ENCODE results near the gene BACH2.

Gene BACH2

DNA sequence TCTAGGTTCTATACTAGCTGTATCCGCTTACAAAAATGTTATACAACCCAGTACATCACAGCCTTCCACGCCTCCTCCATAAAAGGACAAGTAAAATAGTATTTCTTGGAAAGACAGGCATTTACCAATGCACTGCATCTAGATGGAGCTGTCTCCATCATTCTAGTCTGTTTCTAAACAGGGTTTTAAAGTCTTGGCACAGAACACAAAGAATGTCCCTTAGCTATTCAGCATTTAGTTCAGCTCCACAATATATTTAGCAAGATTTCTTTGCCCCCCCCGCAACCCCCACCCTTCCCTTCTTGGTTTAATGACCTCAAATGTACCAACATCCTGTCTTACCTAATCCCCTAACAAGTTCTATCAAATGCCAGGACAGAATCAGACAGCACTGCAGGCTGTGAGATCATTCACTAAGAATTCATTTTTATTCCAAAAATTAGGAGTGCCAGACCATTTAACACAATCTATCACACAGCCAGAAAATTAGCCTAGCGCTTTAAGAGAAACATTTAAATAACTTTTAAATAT, 198.6 kb downstream of the BACH2 start:
- peak; percentile 15 for DNase-seq (ENCODE audit: low read depth, low spot score)

GRCh38 chr6:90097356-90097755, 199.3 kb downstream of the BACH2 start:
- no peak for DNase-seq (ENCODE audit: low read depth, low spot score)

DNA sequence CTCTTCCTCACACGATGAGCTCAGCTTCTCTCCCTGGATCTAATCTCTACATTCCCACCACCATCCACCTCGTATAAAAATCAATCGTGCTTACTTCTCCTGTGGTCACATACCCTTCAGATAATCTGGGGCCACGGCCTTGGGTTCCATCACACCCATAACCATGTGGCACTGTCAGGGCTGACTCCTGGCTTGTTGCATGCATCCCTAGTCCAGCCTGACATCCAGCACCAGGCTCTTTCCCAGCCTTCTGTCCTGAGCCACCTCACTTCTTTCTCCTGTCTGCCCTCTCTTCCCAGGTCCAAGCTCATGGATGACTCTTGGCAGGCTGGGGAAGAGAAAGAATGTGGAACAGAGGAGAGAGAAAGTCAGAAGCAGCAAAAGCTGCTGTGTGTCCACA, 199.8 kb downstream of the BACH2 start:
- no peak for DNase-seq (ENCODE audit: low read depth, low spot score)

DNA sequence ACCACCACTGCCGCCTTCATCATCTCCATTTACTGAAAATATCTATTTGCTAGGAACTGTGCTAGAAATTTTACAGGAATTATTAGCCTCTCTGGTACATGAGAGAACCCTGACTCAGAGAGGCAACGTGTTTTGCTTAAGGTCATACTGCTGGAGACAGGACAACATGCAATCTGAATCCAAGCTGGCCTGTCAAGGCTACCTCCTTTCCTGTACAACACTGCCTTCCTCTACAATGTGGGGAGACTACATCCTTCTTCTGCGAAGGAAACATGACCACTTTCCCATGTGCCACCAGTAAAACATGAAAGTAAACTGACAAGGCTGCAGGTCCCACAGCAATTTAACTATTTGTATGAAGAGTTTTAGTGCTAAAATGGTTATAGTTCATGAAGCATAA, 200.9 kb downstream of the BACH2 start:
- DNase-seq (ENCODE audit: low read depth, low spot score) = no peak

GRCh38 chr6:90095145-90095544, 201.5 kb downstream of the BACH2 start:
- no peak for DNase-seq (ENCODE audit: low read depth, low spot score)

- no peak for DNase-seq (ENCODE audit: low read depth, low spot score)
These were observed 203.0 kb downstream of the BACH2 start for GRCh38 chr6:90093558-90094073.

DNA sequence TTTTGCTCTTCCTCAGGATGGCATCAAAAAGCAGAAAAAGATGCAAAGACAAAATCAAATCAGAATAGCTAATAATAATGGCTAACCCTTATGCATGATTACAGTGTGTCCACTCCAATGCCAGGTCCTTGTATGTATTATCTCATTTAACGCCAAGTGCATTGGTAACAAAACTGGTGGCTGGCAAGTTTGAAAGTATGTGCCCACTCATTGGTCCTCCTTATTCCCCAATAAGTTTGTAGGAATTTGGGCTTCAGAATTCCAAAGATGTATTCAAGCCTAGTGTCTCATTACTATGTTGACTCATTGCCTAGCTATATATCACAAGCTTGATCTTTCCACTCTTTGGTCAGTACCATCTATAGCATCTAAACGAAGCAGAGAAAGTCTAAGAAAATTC, 205.8 kb downstream of the BACH2 start:
- no peak for DNase-seq (ENCODE audit: low read depth, low spot score)

DNA sequence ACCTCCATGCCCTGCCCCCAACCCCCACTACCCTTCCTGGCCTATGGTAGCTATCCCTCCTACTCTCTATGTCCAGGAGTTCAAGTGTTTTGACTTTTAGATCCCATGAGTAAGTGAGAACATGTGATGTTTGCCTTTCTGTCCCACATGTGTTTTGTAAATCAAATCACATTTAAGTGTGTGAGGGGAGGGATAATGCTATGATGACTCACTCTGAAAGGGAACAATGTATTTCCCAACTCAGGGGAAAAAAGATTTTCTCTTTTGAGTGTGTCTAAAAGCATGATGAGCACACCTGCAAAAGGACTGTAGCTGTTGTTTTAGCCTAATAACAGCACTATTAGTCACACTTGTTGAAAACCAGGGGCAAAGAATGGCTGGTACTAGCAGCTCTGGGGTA, 208.6 kb downstream of the BACH2 start:
- DNase-seq (ENCODE audit: low read depth, low spot score) = no peak

DNA sequence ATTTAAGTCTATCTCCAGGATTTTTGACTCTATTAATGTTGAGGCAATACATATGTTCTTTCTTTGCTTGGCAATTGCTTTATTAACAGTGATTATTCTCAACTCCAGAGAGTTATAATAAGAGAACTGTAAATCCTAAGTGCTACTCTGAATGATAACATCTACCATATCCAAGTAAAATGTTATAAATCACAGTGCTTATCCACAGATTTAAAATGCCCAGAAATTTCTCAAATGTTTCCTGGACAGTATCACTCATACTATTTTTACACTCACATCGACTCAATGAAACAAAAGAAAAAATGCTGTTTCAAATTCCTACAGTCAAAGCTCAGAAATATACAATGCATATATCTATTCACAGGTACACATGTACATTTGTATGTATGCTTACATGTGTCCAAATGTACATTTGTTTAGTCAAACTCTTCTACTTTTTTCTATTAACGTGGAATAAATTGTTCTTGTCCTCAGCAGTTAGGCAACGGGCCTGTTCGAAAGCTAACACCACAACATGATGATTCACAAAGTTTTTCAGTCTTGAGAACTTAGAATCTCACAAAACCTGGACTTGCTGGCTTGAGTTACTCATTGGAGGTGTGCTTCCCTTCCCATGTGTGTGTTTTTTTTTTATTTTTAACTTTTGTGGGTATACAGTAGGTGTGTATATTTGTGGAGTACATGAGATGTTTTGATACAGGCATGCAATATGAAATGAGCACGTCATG, 209.4 kb downstream of the BACH2 start:
- DNase-seq (ENCODE audit: low read depth, low spot score) = no peak

GRCh38 chr6:90086517-90086916, 210.1 kb downstream of the BACH2 start:
- DNase-seq (ENCODE audit: low read depth, low spot score) = no peak

DNA sequence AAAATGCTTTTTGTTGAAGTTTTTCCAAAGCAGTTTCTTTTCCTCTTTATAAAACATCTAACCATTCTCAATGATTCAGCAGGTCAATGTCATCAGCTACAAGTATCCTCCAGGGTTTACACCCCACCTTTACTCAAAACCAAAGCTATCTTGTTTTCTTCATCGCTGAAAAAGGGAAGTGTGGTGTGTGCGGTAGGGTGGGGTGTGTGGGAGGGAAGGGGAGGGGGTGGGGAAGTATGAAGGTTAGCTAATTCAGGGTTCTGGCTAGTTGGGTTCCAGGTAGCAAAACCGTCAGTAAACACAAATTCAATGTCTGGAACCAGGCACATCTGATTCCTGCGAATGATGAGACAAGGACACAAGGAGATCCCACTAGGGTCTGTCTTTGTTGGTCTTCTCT, 212.8 kb downstream of the BACH2 start:
- DNase-seq (ENCODE audit: low read depth, low spot score) = no peak

- no peak for DNase-seq (ENCODE audit: low read depth, low spot score)
These were observed 213.8 kb downstream of the BACH2 start for GRCh38 chr6:90082847-90083246.

- DNase-seq (ENCODE audit: low read depth, low spot score) = no peak
These were observed 215.7 kb downstream of the BACH2 start for GRCh38 chr6:90080876-90081481.

DNA sequence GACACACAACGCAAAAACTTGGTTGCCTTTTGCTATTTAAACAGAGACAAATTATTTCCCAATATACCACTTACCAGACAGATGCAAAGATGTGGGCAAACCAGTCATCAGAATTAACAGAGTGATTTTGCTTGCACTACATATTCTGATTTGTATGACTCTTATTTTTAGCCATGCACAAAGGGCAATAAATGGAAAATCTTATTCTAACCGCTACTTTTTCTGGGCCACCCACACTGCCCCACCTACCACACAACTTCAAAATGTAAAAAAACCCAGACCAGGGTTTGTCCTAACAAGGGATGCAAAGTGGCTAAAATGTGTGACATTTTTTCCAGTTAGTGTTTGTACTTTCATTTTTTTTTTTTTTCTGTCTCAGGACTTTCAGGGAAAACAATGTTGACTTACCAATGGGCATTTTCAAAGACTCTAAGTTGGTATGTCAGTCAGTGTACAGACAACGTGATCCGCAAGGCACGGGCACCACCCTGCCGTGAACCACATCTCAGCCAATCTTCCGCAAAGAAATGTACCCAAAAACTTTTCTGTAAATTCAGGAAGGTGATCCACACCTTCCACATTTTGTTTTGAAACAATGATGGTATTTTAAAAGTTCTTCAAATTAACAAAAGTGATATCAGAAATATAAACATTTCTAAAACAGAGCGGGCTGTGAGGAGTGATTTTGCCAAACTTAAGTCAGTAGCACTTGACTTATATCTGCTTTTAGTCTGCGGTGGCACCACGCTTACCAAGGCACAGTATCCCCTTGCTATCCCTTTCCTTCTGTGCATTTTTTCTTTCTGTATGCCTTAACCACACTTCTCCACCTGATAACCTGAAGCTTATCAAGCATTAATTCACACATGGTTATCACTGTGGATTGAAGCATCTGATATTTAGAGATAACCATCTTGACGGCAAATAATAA, 216.8 kb downstream of the BACH2 start:
- no peak for DNase-seq (ENCODE audit: low read depth, low spot score)

DNA sequence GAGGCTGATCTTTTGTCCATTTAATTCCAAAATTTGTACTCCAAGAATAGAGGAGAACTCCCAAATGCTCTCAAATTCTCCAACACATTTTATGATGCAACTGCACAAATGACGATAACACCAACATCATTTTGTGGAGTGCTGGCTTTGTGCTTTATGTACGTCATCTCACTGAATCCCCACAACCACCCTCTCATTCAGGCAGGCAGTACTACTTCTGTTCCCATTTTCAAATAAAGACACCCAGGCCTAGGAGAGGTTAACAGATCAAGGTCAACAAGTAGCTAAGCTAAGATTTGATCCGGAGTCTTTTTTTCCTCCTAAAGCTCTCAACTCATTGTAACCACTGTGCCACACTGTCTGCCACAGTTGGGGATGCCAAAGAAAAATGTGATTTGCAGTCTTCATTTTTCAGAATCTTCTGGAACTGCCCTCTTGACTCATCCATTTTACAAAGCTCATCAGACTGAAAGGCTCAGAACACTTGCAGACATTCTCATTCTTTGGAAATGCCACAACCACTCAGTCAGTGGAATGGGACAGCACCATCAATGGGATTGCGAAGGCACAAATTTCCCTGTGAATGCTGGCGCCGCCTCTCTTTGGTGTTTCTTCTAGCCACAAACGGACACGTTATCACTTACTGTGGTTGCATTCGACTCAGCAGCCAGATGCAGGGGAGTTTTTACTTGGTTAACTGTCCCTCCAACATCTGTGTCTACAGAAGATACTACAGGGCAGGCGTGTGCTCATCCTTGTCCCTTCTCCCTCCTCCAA, 217.9 kb downstream of the BACH2 start:
- no peak for DNase-seq (ENCODE audit: low read depth, low spot score)

DNA sequence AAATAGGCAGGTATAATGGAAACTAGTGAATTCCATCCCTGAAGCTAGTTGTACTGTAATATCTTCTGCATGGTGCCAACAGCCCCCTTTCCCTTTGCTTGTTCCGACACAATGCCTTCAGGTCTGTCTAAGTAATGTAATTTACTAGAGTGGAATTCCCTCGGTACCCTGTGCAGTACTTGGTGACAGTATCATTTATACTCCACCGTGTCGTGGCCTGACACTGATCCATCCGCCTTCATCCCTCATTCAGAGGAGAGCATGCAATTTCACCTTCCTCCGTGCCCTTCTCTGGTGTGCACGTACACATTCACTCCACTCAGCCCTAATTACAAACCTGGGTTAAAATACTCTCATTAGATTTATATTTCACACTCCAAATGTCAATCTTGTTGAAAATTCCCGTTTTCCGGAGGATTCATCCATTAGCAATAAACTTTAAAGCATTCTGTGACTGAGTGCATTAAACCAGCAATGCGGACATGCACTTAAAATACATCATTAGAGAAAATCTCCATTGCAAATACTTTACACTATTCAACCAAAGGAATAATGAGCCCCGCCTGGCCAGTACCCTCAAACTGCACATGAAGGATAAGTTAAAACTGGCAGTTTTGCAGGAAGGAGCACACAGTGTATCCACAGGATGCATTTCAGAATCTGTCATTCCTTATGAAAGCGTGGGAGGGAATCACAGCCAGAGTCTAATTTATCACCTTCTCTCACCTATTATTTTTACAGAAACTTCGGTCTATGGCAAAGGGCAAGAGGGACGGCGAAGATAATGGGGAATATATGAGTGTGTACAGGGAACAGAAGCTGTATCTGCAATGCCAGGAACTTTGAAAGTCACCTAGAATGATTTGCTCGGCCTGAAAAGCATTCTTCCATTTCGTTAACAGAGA, 219.9 kb downstream of the BACH2 start:
- DNase-seq (ENCODE audit: low read depth, low spot score) = no peak

- DNase-seq (ENCODE audit: low read depth, low spot score) = no peak
These were observed 222.3 kb downstream of the BACH2 start for GRCh38 chr6:90074161-90074850.

DNA sequence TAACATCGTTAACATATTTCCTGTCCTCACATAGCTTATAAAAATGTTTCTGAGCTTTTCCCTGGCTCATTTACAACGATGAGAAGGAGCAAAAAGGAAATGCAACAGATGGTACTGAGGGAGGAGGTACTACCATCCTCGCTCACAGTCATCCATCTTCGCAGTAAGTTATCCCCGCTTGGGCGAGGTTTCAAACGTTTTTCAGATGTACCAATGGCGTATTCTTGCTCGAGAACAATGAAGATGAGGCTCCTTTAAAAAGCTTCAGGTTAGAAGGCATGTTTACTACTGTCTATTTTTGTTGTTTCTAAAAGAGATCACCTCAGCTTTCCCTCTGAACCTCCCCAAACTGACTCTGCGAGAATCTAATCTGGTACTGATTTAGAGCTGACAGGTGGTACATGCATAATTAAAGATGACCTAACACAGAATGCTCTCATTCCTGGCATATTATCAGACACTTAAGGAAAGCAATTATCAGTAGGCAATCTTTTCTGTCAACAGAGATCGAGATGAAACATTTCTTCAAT, 223.6 kb downstream of the BACH2 start:
- no peak for DNase-seq (ENCODE audit: low read depth, low spot score)

DNA sequence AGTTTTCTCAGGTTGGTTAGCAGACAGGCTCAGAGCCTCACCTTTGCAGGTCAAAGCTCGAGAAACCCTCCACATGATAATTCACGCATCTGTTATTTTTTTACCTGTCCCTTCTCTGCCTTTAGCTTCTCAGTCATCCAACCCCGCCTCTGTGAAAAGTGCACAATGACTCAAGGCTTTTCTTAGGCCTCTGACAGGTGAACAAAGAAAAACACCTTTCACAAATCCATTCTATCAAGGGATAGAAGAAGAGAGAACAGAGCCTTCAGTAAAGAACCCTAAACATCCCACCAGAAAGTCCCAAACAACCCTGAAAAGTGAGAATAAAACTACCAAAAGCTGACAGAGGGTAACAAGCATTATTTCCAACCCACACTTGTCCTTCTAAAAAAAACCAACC, 224.1 kb downstream of the BACH2 start:
- DNase-seq (ENCODE audit: low read depth, low spot score) = no peak
